COLO668 (cell line): ENCODE measurements around the gene LHX3.
A peak's percentile ranks its signal among the peaks of the same experiment; 100 is the strongest.
"Not testable (repeated sequence)": the region's sequence is repeated elsewhere in the genome, so short reads cannot be mapped to it uniquely, and the experiment has no call there.

Experiments
- DNase-seq: peaks from one replicate; lab custom pipeline; 2025; ENCODE audit not compliant: unreplicated experiment; lab: John Stamatoyannopoulos, UW

LHX3 gene

DNA sequence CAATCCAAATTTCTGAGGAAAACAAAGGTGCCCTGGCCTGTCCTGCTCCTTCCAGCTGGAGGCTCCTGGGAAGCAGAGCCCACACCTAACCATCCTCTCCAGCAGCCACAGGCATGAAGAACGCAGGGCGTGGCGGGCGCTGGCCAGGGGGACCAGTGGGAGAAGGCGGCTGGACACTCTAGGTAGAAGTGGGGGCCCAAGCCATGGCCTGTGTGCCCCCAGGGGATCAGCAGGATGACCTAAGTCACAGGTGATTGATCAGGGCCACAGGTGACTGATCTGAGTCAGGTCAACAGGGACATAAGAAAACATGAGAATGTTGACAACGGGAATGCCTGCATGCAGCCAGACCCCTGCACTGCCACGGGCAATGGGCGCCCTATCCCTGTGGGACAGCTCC lies 37.3 kb upstream of the LHX3 start:
- no peak for DNase-seq

DNA sequence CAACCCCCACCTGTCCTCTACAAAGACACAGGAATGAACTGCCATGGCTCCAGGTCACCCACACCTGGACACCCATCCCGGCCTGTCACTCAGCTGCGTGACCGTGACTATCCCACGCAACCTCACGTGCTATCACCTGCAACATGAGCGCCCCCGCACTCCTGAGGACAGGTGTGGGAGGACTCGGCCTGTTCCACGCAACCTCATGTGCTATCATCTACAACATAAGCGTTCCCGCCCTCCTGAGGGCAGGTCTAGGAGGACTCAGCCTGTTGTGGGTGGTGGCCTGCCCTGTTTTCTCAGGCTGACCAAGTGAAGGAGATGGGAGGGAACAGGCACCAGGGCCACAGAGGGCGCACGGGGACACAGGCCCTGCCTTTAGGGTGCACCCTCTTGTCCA lies 36.6 kb upstream of the LHX3 start:
- DNase-seq: peak; percentile 17

DNA sequence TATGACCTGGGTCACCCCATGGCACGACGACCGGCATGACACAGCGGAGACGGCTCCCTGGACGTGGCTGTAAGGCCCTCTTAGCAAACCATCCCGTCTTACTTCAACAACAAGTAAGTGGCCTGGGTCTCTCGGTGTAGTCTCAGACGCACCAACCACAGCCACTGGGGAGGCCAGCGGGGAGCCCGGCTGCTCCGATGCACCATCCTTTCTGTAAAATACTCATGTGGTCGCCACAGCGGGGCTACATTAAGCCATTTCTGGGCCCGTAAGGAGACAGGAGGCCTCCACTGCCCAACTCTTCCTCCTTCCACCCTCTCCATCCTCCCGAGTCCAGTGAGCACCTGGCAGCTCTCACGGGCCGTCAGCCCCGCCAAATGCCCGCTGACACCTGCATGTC lies 36.0 kb upstream of the LHX3 start:
- no peak for DNase-seq

DNA sequence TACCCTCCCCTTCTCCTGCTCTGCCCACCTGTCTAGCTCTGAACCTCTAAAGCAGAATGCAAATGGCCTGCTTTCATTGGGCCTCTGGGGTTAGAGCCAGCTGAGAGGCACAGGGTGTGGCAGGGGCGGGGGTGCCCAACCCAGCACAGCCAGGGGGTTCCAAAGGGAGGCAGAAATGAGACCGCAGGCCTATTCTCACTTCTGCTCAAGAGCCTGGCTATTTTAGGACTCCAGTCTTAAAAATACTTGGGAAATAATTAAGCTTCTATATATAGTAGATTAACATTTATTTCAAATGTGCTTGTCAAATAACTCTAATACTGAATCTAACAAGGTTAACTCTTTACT lies 35.0 kb upstream of the LHX3 start:
- DNase-seq: peak; percentile 54

DNA sequence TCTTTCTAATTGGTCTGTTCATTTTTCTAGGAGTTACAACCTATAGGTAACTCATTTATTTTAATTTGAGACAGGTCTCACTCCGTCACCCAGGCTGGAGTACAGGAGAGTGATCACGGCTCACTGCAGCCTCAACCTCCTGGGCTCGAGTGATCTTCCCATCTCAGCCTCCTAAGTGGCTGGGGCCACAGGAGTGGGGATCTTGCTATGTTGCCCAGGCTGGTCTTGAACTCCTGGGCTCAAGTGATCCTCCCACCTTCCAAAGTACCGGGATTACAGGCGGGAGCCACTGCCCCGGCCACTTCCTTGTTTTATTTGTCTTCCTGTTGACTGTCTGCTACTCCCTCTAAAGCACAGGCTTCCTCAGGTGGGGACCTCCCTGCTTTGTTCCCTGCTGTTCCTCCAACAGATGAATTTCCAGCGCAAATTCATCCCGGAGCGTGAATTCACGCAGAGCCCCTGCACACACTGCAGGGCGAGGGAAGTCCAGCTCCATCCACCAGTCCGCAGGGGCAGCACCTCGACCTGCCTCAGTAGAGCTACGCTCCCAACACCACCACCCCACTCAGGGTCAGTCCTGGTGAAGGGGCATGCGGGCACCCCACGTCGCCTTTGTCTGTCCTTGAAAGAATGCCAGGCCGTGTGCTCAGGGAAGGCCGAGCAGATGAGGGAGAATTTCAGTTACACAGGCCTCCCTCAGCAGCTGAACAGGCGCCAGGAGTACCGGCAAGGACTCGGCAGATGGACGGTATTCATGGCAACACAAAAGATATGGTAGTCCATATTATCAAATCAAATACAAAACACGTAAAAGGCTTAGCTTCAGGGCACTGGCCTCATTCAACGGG lies 34.4 kb upstream of the LHX3 start:
- peak; percentile 54 for DNase-seq

DNA sequence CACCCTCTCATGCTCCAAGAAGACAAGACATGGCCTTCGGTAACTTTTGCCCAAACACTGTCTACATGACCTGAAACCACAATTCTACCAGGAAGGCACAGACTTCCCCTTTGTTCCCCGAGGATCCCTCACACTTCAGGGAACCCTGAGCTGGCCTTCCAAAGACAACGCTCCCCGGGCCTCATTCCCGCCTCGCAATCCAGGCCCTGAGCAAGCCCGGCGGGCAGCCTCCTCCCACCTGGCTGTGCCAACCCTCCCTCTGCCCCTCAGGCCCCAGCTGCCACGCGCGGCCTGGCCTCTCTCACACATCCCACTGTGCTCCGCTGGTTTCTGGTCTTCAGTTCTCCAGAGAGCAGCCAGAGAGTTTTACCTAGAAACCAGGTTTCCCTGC lies 33.4 kb upstream of the LHX3 start:
- DNase-seq: no peak

DNA sequence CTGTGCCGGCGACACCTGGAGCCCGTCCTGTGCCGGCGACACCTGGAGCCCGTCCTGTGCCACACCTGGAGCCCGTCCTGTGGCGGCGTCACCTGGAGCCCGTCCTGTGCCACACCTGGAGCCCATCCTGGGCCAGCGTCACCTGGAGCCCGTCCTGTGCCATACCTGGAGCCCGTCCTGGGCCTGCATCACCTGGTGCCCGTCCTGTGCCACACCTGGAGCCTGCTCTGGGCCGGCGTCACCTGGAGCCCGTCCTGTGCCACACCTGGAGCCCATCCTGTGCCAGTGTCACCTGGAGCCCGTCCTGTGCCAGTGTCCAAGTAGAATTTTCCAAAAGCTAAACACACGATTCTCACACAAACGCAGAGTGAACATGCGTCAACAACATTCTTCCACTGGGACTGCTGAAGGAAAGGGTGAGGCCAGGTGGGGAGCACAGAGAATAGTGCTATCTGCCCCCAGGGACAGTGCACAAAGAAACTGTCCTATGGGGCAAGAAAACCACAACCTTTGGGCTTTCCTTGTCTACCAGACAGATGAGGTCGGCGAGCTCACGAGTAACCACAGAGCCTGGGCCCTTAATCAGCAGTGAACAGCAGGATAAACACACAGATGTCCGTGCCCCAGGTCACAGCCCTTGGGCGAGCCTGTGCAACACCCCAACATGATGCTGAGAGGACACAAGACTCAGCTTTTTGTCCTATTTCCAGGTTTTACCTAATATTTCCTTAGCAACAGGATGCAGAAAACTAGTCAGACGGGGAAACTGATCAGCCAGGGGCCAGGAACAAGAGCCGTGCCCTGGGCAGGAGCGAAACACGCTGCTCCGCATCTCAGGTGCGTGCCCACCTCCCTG lies 32.8 kb upstream of the LHX3 start:
- DNase-seq: no peak

DNA sequence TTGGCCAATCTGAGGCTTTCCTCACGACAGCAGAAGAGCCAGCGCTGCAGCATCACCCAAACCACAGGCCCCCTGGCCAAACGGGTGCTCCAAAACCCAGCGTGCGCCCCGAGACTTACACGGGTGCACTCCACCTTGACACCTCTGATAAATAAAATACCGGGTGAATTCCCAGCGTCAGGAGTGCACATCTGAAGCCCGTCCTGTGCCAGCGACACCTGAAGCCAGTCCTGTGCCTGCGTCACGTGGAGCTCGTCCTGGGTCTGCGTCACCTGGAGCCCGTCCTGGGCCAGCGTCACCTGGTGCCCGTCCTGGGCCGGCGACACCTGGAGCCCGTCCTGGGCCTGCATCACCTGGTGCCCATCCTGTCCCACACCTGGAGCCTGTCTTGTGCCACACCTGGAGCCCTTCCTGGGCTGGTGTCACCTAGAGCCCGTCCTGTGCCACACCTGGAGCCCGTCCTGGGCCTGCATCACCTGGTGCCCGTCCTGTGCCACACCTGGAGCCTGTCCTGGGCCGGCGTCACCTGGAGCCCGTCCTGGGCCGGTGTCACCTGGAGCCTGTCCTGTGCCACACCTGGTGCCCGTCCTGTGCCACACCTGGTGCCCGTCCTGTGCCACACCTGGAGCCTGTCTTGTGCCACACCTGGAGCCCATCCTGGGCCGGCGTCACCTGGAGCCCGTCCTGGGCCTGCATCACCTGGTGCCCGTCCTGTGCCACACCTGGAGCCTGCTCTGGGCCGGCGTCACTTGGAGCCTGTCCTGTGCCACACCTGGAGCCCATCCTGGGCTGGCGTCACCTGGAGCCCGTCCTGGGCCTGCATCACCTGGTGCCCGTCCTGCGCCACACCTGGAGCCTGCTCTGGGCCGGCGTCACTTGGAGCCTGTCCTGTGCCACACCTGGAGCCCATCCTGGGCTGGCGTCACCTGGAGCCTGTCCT lies 31.8 kb upstream of the LHX3 start:
- DNase-seq: not testable (repeated sequence)

DNA sequence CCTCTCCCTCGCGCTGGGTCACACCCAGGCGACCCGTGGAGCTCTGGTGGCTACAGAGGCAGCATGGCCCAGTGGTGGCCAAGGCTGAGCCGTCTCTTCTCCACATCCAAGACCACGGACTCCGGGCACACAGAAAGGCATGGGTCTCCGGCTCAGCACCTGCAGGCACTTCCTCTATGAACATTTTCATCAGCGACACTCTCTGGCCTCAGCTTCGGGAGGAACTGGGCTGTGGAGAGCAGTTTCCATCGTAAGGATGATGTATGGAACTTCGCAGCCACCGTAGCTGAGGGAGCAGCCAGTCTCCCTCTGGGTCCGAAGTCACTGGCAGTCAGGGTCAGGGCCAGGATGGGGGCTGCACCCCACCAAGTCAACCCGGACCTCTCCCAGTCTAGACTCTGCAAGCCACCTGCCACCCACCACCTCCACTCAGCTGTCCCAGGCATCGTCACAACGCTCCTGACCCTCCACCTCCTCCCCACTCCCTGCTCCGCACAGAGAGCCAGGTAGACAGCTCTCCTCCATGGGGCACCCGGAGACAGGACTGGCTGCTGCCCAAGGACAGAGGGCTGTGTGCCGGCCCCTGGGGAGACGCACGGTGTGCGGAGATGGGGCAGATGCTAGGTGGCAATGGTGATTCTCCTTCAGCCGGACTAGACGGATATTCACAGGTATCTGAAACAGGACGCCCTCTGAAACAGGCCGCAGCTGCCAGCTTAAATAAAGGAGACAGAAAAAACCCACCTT lies 31.0 kb upstream of the LHX3 start:
- DNase-seq: no peak

DNA sequence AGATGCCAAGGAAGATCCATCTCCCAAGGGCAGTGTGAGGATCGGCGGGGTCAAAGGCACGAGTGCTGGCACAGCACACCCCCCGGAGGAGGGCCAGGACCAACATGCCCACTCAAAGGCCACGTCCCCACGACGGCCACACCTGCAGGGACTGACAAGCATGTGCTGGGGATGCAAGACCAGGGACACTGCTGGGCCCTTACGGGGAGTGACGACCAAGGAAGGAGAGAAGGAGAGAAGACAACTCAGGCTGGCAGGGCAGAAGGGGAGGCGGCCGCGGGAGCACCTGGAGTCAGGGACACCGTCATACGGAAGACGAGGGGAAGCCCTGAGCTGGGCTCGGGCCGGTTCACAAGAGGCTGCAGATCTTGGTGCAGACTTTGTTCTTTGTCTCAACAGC lies 30.2 kb upstream of the LHX3 start:
- DNase-seq: no peak

DNA sequence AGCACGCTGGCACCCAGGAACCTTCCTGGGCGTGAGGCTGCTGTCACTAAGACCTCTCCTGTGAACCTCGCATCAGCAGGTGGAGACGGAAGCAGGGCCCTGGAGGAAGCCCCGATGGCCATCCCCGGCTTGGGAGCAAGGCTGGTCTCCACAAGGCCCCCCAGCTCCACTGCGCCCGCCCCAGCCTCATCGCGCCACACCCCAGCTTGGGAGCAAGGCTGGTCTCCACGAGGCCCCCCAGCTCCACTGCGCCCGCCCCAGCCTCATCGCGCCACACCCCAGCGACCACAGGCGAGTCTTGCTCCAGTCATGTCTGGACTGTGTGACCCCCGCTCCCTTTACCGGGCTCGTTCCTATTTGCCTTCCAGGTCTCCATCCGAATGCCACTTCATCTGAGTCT lies 29.7 kb upstream of the LHX3 start:
- no peak for DNase-seq

DNA sequence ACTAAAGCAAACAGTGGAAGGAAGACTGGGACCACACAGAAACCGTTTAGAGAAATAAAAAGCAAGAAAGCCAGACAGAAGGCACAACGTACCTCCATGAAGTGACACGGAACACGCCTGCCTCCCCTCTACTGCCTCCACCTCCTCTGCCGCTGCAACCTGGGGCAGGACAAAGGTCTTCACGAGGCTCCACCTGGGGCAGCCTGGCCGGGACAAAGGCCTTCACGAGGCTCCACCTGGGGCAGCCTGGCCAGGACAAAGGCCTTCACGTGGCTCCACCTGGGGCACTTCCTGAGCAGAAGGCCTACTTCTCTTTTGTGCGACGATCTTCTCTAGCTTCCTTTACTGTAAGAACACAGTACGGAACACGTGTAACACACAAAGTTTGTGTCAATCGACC lies 28.9 kb upstream of the LHX3 start:
- no peak for DNase-seq

DNA sequence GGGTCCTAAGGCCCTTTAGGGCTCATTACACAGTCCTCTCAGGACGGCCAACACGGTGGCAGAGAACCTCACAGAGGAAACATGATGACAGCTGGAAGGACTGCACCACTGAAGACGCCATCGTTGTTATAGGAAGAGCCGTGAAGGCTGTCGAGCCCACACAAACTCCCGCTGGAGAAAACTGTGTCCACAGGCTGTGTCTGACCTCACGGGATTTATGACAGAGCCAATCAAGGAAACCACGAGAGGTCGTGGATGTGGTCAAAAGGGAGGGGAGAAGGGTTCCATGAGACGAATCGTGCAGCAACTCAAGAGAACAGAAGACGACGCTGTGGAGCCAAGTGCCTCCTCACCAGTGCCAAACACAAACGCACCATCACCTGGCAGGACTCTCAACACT lies 28.5 kb upstream of the LHX3 start:
- no peak for DNase-seq

DNA sequence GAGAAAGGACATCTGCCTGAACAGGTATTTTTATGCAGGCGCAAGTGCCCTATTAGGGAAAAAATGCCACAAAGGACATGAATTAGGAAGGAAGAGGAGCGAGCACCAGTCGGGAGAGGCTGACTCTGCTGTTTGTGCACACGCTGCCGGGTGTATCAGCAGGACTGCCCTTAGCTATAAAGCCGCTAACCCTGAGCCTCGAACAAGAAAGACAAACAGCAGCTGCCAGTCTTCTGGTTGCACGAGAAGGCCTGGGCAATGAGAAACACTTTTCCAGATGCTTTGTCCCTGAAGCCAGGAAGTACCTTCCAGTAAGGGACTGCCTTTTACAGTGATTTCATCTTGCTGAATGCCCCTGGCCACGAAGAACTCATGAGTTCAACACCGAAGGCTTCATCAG lies 28.0 kb upstream of the LHX3 start:
- DNase-seq: peak; percentile 26

DNA sequence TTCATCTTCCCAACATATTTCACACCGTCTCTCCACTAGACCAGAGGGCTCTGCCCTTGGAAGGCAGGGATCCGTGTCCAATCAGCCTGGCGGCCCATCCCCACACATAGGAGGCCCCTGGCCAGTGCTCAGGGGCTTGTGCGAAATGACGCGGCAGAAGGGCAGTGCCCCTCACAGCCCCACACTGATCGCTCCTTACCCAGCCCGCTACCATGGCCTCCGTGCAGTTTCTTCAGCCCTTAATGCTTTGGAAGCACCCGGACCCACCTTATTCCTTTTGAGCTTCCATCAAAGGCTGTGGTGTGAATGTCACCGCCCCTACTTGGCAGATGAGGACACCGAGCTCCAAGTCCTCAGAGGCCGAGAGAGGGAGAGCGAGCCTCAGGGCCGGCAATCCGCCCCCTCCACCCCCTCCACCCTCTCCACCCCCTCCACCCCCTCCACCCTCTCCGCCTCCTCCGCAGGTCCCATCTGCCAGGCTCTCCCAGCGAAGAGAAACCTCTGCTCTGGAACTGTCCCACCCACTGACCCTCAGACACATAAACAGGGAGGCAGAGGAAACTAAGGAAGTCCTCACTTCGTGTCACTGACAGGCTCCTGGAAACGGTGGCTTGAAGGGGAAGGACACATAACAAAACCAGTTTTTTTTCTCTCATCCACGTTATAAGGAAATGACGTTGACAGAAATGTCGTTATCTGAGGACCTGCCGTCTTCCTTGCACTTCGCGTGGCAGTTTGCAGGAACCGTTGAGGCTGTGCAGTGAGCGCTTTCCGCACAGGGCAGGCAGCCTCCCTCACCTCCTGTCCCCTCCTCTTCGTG lies 26.8 kb upstream of the LHX3 start:
- DNase-seq: no peak

DNA sequence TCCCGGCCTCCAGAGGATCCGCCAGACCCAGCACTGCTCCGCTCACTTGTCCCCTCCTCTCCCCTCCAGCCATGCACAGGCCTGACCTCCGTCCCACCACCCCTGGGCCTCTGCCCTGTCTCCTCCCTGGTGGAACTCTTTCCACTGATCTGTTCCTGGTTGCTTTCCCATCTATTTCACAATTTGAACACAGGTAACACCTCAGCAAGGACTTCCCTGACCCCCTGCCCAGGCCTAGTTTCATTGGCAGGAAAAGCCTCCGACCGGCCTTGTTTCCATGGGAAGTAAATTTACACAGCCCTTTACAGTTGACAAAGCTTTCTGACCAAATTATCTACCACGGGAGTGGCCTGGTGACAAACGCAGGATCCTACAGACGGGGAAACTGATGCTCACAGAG lies 25.8 kb upstream of the LHX3 start:
- no peak for DNase-seq

DNA sequence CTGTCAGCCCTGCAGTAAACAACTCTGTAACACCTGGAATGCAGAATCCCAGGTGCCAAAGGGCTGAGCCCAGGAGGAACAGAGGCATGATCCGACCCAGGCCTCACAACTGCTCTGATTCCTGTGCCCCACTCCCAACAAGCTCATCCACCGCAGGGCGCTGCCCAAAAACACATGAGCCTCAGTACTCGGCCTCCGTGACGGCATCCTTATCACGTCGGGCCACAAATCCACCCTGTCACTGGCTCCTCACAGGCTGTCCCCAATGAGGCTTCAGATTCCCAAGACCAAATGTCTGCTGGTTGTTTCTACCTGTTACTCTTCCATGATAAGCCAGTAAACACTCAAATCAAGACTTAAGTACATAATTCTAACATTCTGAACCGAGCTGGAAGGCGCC lies 25.4 kb upstream of the LHX3 start:
- DNase-seq: no peak

DNA sequence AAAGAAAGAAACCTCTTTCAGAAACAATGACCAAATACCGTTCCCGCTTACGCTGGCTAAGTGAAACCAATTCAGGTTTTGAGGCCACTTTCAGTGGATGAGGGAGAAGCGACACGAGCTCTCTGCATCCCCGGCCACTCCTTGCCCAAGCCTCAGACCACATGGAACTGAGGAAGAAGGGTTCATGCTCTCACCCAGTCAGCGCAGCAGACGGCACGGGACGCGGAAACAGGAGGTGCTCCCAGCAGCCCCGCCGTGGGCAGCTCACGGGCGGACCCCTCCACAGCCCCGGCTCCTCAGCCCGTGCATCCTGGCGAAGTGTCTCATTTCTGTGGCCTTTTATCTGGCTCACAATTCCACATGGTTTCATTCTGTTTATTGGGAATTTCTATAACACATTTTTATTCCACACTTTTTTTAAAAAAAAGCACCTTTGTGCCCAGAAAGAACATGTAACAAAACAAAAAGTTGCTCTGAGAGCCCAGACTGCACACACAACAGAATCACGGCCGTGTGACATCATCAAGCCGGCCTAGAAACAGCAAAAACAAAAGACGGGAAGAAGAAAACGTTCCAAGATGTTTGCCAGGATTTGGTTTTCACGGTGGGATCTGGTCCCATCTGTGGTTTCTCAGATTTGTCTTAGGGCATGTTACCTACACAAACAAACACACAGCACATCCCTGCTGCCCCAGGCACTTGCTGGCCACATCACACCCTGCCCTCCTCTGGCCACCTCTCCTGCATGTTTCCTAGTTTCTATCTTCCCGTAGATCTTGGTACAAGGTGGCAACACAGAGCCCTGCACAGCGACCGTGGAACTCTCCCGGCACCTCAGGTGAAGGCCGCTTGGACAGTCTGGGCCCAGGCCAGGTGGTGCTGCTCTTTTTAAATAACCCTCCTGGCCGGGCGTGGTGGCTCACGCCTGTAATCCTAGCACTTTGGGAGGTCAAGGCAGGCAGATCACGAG lies 24.5 kb upstream of the LHX3 start:
- no peak for DNase-seq
